Measurements from ENCODE around the gene YBX2. TPM values are rescaled to one million over a fixed set of nuclear protein-coding genes. Genes with fewer than 3 reads are reported as not detected.

Gene YBX2
- total RNA-seq, 6 donors from 2014 or later, result 0.14 to 2.2 (median 1.2) TPM; not detected in 1

DNA sequence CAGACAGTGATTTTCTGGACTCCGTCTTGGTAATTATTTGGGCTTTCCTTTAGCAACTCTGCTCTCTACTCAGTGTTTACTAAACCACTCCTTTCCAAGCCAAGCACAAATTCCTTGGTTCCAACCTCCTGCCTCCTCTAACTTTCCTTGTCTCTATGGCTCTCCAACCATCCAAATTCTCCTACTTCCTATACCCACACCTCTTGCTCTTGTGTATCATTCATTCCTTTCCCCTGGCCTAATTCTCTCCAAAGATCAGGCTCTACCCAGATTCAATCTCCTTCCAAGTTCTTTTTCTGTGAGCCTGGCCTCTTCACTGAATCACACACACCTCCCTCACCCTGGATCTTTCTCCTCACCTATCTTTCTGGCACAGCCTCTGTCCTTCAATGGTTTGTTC lies 33.6 kb upstream of the YBX2 start:
- Histone ChIP-seq H3K4me1 (peaks cover 13 to 26% (median 15%) of the 10 kb centered on the region in 4 donors), H3K36me3 (peaks cover 6 to 46% (median 29%) of the 10 kb centered on the region in 4 donors), H3K4me3 (peak overlapping the region in 1 of 4 donors; percentile 86), H3K27me3 (no peaks in the 10 kb centered on the region), H3K9me3 (no peaks in the 10 kb centered on the region), H3K27ac (peak overlapping the region in 2 of 4 donors; percentile 35 to 93)
- 73 to 85% methylated on average over 1 of the region's 1 CpG for WGBS, 2 donors
- ATAC-seq (ENCODE audit: low FRiP score in 2 of 2) (no peak), DNase-seq (no peak)
- TF ChIP-seq POLR2A (IDR thresholded peaks at IDR 0.05), result no peak
- no peak for TF ChIP-seq EP300 (IDR thresholded peaks at IDR 0.05)
- TF ChIP-seq POLR2AphosphoS5 (IDR thresholded peaks at IDR 0.05), result no peak
- TF ChIP-seq, protein P1, sequence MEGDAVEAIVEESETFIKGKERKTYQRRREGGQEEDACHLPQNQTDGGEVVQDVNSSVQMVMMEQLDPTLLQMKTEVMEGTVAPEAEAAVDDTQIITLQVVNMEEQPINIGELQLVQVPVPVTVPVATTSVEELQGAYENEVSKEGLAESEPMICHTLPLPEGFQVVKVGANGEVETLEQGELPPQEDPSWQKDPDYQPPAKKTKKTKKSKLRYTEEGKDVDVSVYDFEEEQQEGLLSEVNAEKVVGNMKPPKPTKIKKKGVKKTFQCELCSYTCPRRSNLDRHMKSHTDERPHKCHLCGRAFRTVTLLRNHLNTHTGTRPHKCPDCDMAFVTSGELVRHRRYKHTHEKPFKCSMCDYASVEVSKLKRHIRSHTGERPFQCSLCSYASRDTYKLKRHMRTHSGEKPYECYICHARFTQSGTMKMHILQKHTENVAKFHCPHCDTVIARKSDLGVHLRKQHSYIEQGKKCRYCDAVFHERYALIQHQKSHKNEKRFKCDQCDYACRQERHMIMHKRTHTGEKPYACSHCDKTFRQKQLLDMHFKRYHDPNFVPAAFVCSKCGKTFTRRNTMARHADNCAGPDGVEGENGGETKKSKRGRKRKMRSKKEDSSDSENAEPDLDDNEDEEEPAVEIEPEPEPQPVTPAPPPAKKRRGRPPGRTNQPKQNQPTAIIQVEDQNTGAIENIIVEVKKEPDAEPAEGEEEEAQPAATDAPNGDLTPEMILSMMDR (IDR thresholded peaks at IDR 0.05), result no peak

DNA sequence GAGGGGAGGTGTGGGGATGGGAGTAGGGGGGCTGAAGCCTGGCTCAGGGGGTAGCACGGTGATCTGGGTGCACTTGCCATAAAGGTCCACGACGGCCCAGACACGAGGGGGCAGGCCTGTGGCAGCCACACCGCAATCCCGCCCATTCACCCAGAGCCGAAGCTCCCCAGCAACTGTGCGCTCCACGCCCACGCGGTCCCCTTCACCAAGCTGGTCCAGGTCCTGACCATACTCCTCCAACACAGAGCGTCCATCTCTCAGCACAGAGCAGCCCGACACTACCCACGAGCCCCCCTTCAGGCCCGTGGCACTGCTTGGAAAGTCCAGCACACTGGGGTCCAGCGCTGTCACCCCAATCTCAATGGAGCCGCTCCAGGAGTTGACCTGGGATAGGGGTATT lies 33.1 kb upstream of the YBX2 start:
- no peak overlapping the region for H3K4me3 ChIP-seq
- H3K36me3 ChIP-seq, result peaks cover 6 to 51% (median 34%) of the 10 kb centered on the region in 4 donors
- DNase-seq (peak in 1 of 2 donors; percentile 78), ATAC-seq (ENCODE audit: low FRiP score in 2 of 2) (no peak)
- TF ChIP-seq POLR2AphosphoS5 (IDR thresholded peaks at IDR 0.05) (no peak), EP300 (IDR thresholded peaks at IDR 0.05) (no peak), POLR2A (IDR thresholded peaks at IDR 0.05) (no peak)
- TF ChIP-seq, protein P1 (IDR thresholded peaks at IDR 0.05), result no peak
- peaks cover 13 to 26% (median 15%) of the 10 kb centered on the region in 4 donors for H3K4me1 ChIP-seq
- no peaks in the 10 kb centered on the region for H3K9me3 ChIP-seq
- WGBS, 2 donors, result 81 to 88% methylated on average over 16 to 17 of the region's 17 CpGs
- no peaks in the 10 kb centered on the region for H3K27me3 ChIP-seq
- no peak overlapping the region for H3K27ac ChIP-seq

DNA sequence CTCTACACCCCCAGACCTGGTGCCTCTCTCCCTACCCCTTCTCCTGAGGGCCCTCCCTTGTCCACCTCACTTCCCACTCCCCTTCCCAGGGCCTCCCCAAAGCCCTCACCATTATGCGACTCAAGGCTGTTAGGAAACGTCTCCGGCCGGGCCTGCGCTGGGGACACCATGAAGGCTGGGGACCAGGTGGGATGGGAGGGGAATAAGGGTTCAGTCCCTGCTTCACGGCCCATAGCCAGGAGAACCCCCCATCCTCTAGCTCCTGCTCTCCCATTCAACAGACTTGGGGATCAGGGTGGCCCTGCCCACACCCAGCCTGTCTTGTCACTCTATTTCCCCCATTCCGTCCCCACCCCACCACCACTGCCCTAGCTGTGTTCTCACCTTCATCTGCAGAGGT lies 32.6 kb upstream of the YBX2 start:
- ATAC-seq (ENCODE audit: low FRiP score in 2 of 2), result no peak
- DNase-seq, result peak in 1 of 2 donors; percentile 63
- TF ChIP-seq, protein P1 (IDR thresholded peaks at IDR 0.05), result no peak
- TF ChIP-seq POLR2AphosphoS5 (IDR thresholded peaks at IDR 0.05) (no peak), POLR2A (IDR thresholded peaks at IDR 0.05) (no peak), EP300 (IDR thresholded peaks at IDR 0.05) (no peak)
- Histone ChIP-seq H3K36me3 (peaks cover 6 to 55% (median 38%) of the 10 kb centered on the region in 4 donors), H3K9me3 (no peaks in the 10 kb centered on the region), H3K27ac (no peak overlapping the region), H3K27me3 (no peaks in the 10 kb centered on the region), H3K4me3 (no peak overlapping the region), H3K4me1 (peaks cover 13 to 26% (median 15%) of the 10 kb centered on the region in 4 donors)
- WGBS, 2 donors, result 94 to 95% methylated on average over 4 to 7 of the region's 7 CpGs

DNA sequence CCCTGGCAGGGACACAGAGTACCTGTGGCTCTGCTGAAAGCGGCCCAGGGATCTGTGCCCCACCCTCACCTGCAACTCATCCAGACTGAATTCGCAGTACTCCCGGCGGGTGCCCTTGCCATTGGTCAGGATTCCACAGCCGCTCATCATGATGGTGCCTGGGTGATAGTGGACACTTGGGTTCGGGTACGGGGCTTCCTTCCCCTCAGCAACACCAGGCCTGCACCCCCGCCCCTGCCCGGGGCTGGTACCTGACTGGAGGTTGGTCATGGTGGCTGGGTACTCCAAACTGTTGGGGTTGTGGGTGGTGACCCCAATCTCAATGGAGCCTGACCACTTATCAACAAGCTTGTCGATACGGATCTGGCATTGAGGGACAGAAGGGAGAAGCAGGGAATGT lies 31.7 kb upstream of the YBX2 start:
- Histone ChIP-seq H3K4me1 (peaks cover 13 to 26% (median 15%) of the 10 kb centered on the region in 4 donors), H3K4me3 (no peak overlapping the region), H3K36me3 (peaks cover 15 to 64% (median 47%) of the 10 kb centered on the region in 4 donors), H3K9me3 (no peaks in the 10 kb centered on the region), H3K27me3 (no peaks in the 10 kb centered on the region), H3K27ac (no peak overlapping the region)
- ATAC-seq (ENCODE audit: low FRiP score in 2 of 2) (no peak), DNase-seq (peak in 1 of 2 donors; percentile 57)
- WGBS, 2 donors, result 90 to 95% methylated on average over 10 of the region's 11 CpGs
- TF ChIP-seq EP300 (IDR thresholded peaks at IDR 0.05) (no peak), POLR2A (IDR thresholded peaks at IDR 0.05) (no peak), POLR2AphosphoS5 (IDR thresholded peaks at IDR 0.05) (no peak)
- TF ChIP-seq, protein P1 (IDR thresholded peaks at IDR 0.05), result no peak

DNA sequence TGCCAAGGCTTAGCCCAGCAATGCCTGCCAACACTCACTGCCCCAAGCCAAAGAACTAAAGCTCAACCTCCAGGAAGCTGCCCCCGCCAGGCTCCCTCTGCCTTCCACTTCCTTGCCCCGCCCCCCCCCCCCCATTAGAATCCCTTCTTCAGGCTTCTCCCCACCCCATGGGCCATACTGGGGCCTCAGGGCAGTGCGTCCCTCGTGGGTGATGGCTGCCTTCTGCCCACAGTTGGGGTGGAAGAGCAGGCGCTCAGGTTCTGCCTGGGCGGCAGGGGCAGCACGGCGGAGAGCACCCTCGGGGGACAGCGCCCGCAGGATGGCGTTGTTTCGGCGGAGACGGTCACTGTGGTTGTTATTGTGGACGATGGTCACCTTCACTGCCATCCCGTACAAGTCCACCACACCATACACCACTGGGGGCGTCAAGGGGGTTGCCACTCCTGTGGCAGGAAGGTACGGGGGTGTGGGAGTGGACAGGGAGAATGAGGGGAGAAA lies 30.6 kb upstream of the YBX2 start:
- Histone ChIP-seq H3K9me3 (no peaks in the 10 kb centered on the region), H3K4me3 (no peak overlapping the region), H3K27me3 (no peaks in the 10 kb centered on the region), H3K36me3 (peaks cover 15 to 75% (median 57%) of the 10 kb centered on the region in 4 donors), H3K4me1 (peaks cover 8 to 19% (median 9%) of the 10 kb centered on the region in 4 donors), H3K27ac (no peak overlapping the region)
- peak in 1 of 2 donors; percentile 60 for DNase-seq
- WGBS, 2 donors, result 93 to 94% methylated on average over 15 to 18 of the region's 19 CpGs
- TF ChIP-seq, protein P1 (IDR thresholded peaks at IDR 0.05), result no peak
- TF ChIP-seq POLR2AphosphoS5 (IDR thresholded peaks at IDR 0.05), result no peak
- no peak for TF ChIP-seq POLR2A (IDR thresholded peaks at IDR 0.05)
- TF ChIP-seq EP300 (IDR thresholded peaks at IDR 0.05), result no peak
- no peak for ATAC-seq (ENCODE audit: low FRiP score in 2 of 2)
